HFF-Myc (cell line): ENCODE results near the gene TIMM23.
"Not testable (repeated sequence)": the region's sequence is repeated elsewhere in the genome, so short reads cannot be mapped to it uniquely, and the experiment has no call there.

ENCODE experiments used
- DNase-seq: peaks from one replicate; pipeline ENCODE4 v3.0.0-alpha.2; 2011; ENCODE audit warnings: low read depth; ENCODE audit errors: extremely low read depth
- H3K4me3 ChIP-seq: replicated peaks from 2 replicates; pipeline ENCODE4 v1.5.1; 2011; ENCODE audit warnings: low read depth, mild to moderate bottlenecking, control low read depth, low read length
- TF ChIP-seq, protein P1 (sequence below): IDR thresholded peaks from 2 replicates; pipeline ENCODE4 v1.5.1; 2012; ENCODE audit warnings: mild to moderate bottlenecking, low read depth, low read length, control low read depth; ENCODE audit errors: missing control alignments

The TIMM23 gene

GRCh38 chr10:46035923-46036849, 63.9 kb downstream of the TIMM23 start:
- H3K4me3 ChIP-seq, result no peak overlapping the region
- TF ChIP-seq, protein P1, sequence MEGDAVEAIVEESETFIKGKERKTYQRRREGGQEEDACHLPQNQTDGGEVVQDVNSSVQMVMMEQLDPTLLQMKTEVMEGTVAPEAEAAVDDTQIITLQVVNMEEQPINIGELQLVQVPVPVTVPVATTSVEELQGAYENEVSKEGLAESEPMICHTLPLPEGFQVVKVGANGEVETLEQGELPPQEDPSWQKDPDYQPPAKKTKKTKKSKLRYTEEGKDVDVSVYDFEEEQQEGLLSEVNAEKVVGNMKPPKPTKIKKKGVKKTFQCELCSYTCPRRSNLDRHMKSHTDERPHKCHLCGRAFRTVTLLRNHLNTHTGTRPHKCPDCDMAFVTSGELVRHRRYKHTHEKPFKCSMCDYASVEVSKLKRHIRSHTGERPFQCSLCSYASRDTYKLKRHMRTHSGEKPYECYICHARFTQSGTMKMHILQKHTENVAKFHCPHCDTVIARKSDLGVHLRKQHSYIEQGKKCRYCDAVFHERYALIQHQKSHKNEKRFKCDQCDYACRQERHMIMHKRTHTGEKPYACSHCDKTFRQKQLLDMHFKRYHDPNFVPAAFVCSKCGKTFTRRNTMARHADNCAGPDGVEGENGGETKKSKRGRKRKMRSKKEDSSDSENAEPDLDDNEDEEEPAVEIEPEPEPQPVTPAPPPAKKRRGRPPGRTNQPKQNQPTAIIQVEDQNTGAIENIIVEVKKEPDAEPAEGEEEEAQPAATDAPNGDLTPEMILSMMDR, result no peak
- DNase-seq, result no peak

- no peak for DNase-seq
- TF ChIP-seq, protein P1, result no peak
- no peak overlapping the region for H3K4me3 ChIP-seq
These were observed 65.0 kb downstream of the TIMM23 start for GRCh38 chr10:46037107-46037825.

DNA sequence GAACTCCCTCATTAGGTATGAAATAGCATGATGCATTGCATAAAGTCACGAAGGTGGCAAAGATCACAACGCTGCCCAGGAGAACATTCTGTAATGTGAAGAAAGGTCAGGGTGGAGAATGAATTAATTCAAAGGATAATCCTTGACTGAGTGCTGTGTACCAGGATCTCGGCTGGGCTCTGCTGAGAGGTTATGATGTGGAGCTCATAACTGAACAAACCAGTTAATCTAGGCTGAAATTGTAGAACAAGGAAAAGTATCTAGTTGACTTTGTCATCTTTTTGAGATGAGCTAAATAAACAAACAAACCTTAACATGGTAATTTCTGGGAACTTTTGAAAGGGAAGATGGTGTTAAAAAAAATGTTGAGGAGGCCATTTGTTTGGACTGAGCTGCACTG, 67.7 kb downstream of the TIMM23 start:
- no peak for DNase-seq
- no peak overlapping the region for H3K4me3 ChIP-seq
- TF ChIP-seq, protein P1, result no peak

- no peak for DNase-seq
- H3K4me3 ChIP-seq, result no peak overlapping the region
- TF ChIP-seq, protein P1, result no peak
These were observed 70.2 kb downstream of the TIMM23 start for GRCh38 chr10:46042527-46042926.

DNA sequence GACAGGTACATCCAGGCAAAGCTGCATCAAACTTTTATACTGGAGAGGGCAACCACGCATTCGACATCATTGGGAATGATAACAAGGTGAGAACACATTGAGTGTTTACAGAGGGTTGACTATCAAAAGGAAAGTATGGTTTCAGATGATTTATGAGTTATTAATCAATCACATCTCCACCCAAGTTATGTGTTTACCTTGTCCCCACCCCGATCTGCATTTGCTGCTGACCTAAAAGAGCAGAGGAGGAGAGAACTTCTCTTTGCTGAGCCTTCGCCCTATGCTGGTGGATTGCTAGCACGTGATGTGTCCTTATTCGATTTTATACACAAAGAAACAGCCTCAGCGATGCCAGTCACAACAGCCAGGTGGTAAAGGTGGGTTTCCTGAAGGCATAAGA, 74.0 kb downstream of the TIMM23 start, which contains the start of gene MSMB:
MSMB (minus strand) TSS at position 9 of the 400 bp plus-strand sequence. CDS start 32 bp downstream, outside the sequence.
- DNase-seq, result no peak
- no peak within 1 kb of the TSS for H3K4me3 ChIP-seq
- TF ChIP-seq, protein P1, result no peak

GRCh38 chr10:46048152-46048551, 75.9 kb downstream of the TIMM23 start:
- DNase-seq, result no peak

DNA sequence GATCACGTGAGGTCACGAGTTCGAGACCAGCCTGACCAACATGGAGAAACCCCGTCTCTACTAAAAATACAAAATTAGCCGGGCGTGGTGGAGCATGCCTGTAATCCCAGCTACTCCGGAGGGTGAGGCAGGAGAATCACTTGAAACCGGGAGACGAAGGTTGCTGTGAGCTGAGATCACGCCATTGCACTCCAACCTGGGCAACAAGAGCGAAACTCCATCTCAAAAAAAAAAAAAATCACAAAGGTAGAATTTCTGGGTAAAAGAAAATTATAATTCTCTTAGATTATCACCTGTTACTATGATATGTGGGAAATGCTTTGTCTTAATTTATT, 77.2 kb downstream of the TIMM23 start:
- not testable (repeated sequence) for H3K4me3 ChIP-seq, DNase-seq

More at GRCh38 chr10:46048152-46048551, 75.9 kb downstream of the TIMM23 start:
- TF ChIP-seq, protein P1, result no peak
- no peak overlapping the region for H3K4me3 ChIP-seq
